K562 (cell line): ENCODE measurements around the gene GALNT17. TPM values are rescaled to one million over a fixed set of nuclear protein-coding genes. Genes with fewer than 3 reads are reported as not detected.

Source experiments
- ATAC-seq: fragments of 200-7000 bp; cut with Tn5 transposase; 3 replicates; pipeline ENCODE4 v1.9.1; 2020; ENCODE audit warnings: moderate library complexity
- BruUV-seq: library from RNA; stranded (reverse); fragments of 400-500 nt; replicated peaks from 2 replicates; lab custom pipeline; 2021; lab: Mats Ljungman, UMichigan
- CTCF ChIA-PET: fragments of 300-600 bp; formaldehyde crosslinking; extraction: SDS; loops from one replicate; lab custom pipeline; 2021; ENCODE audit warnings: low intra/inter-chr PET ratio; lab: Yijun Ruan, JAX
- POLR2A ChIA-PET: fragments of 300-600, 350-650 bp; sonication (Branson Sonifier 250); formaldehyde crosslinking; extraction: SDS; loops from one replicate; lab custom pipeline; 2021; ENCODE audit warnings: antibody characterized with exemption, inconsistent platforms; lab: Yijun Ruan, JAX
- DNase-seq, 4 experiments: peaks; one replicate each; pipeline versions ENCODE4 v3.0.0 to v3.0.0-alpha.2; 2011 to 2018; ENCODE audit warnings: low spot score in 3 of 4, mixed read lengths in 3 of 4; ENCODE audit errors: extremely low read depth in 1 of 4
- FAIRE-seq: peaks from 2 replicates; lab custom pipeline; 2011; peaks lifted over from hg19 to GRCh38; lab: Jason Lieb, UNC
- H2AFZ ChIP-seq: 2 replicates; pipeline ENCODE4 v1.6.0; 2011; ENCODE audit warnings: low read depth, low read length, control low read depth, inconsistent platforms
- H3K27ac ChIP-seq: fragments of 200-600 bp; 3 replicates; pipeline ENCODE4 v1.8.0; 2011; ENCODE audit warnings: low read depth, mild to moderate bottlenecking, control low read depth, inconsistent platforms, low read length, moderate library complexity, mixed read lengths; ENCODE audit errors: extremely low read depth
- H3K27me3 ChIP-seq, 2 experiments: fragments of 300-600 bp in 1 of 2; 2 replicates in 1 of 2; 3 replicates in 1 of 2; pipeline versions ENCODE4 v1.6.0 to v1.8.0; 2011; ENCODE audit warnings: inconsistent platforms in 2 of 2, low read length in 2 of 2, mild to moderate bottlenecking in 1 of 2, mixed read lengths in 1 of 2, moderate library complexity in 1 of 2; ENCODE audit not compliant: control insufficient read depth in 2 of 2, insufficient read depth in 2 of 2
- H3K36me3 ChIP-seq: fragments of 300-600 bp; 3 replicates; pipeline ENCODE4 v1.8.0; 2011; ENCODE audit warnings: mild to moderate bottlenecking, low read length, inconsistent platforms; ENCODE audit not compliant: control insufficient read depth, insufficient read depth
- H3K4me1 ChIP-seq, 2 experiments: fragments of 200-600 bp in 1 of 2; replicated peaks in 1 of 2; 2 replicates in 1 of 2; 3 replicates in 1 of 2; pipeline versions ENCODE4 v1.5.1 to v1.8.0; 2011; ENCODE audit warnings: inconsistent platforms in 2 of 2, low read length in 2 of 2, mild to moderate bottlenecking in 1 of 2, mixed read lengths in 1 of 2, moderate library complexity in 1 of 2; ENCODE audit not compliant: control insufficient read depth in 2 of 2, insufficient read depth in 2 of 2
- H3K4me2 ChIP-seq: 2 replicates; pipeline ENCODE4 v1.6.1; 2011; ENCODE audit warnings: low read length, control low read depth, inconsistent platforms, mixed read lengths; ENCODE audit not compliant: insufficient read depth
- H3K4me3 ChIP-seq: fragments of 200-600 bp; sonication (generic), shearing (Covaris generic); 2 replicates; pipeline ENCODE4 v1.5.1; 2016; ENCODE audit warnings: control low read depth, inconsistent platforms
- H3K79me2 ChIP-seq: fragments of 200-600 bp; 3 replicates; pipeline ENCODE4 v1.8.0; 2011; ENCODE audit warnings: low read length, inconsistent platforms; ENCODE audit not compliant: control insufficient read depth, insufficient read depth
- H3K9ac ChIP-seq, 2 experiments: 2 replicates each; pipeline versions ENCODE4 v1.6.0 to v1.6.1; 2011; ENCODE audit warnings: low read depth in 2 of 2, low read length in 2 of 2, control low read depth in 1 of 2, inconsistent platforms in 1 of 2, mild to moderate bottlenecking in 1 of 2, mixed read lengths in 1 of 2; ENCODE audit not compliant: insufficient read depth in 1 of 2
- H3K9me1 ChIP-seq: one replicate; pipeline ENCODE4 v1.6.0; 2011; ENCODE audit warnings: inconsistent platforms, mild to moderate bottlenecking, low read length, moderate library complexity; ENCODE audit not compliant: control insufficient read depth, insufficient read depth
- H3K9me3 ChIP-seq: replicated peaks from 2 replicates; pipeline ENCODE4 v1.5.1; 2011; ENCODE audit warnings: low read depth, low read length, inconsistent platforms; ENCODE audit not compliant: control insufficient read depth, insufficient read depth
- H4K20me1 ChIP-seq: replicated peaks from 2 replicates; pipeline ENCODE4 v1.6.1; 2011; ENCODE audit warnings: low read length, inconsistent platforms, mixed read lengths; ENCODE audit not compliant: control insufficient read depth, insufficient read depth
- ATF2 ChIP-seq: sonication (generic); formaldehyde crosslinking; IDR thresholded peaks from 2 replicates; pipeline ENCODE4 v1.8.1; 2022; ENCODE audit warnings: missing genetic modification reagents
- CREBBP ChIP-seq: IDR thresholded peaks from one replicate; pipeline ENCODE4 v1.6.1; 2012; ENCODE audit warnings: low read depth, mild to moderate bottlenecking, control low read depth, inconsistent platforms, low read length
- ERF ChIP-seq: fragments of 450-650 bp; formaldehyde crosslinking; IDR thresholded peaks from 2 replicates; pipeline ENCODE4 v1.4.0; 2020; ENCODE audit warnings: mild to moderate bottlenecking, mixed read lengths
- GABPB1 ChIP-seq: sonication (generic); formaldehyde crosslinking; IDR thresholded peaks from 2 replicates; pipeline ENCODE4 v1.8.0; 2022; ENCODE audit warnings: mild to moderate bottlenecking, missing genetic modification reagents
- GTF2E2 ChIP-seq: fragments of 200-800 bp; sonication (Bioruptor generic); IDR thresholded peaks from 2 replicates; pipeline ENCODE4 v1.6.1; 2016; ENCODE audit warnings: missing genetic modification characterization, missing compliant biosample characterization
- HIVEP1 ChIP-seq: fragments of 250-450 bp; sonication (Bioruptor Pico); IDR thresholded peaks from 2 replicates; pipeline ENCODE4 v1.4.0; 2020; ENCODE audit warnings: mild to moderate bottlenecking
- PHF20 ChIP-seq: fragments of 450-650 bp; IDR thresholded peaks from 2 replicates; pipeline ENCODE4 v1.6.1; 2018; ENCODE audit not compliant: partially characterized antibody
- RFX1 ChIP-seq: fragments of 450-650 bp; IDR thresholded peaks from 2 replicates; pipeline ENCODE4 v1.6.1; 2016; ENCODE audit warnings: mild to moderate bottlenecking, moderate library complexity
- SAFB ChIP-seq: fragments of 200-400 bp; formaldehyde crosslinking; IDR thresholded peaks from 2 replicates; pipeline ENCODE4 v1.6.1; 2017; ENCODE audit warnings: low read depth, low read length, borderline replicate concordance
- THAP12 ChIP-seq: fragments of 250-450 bp; sonication (Bioruptor Pico); IDR thresholded peaks from 2 replicates; pipeline ENCODE4 v1.9.0; 2021; ENCODE audit warnings: mild to moderate bottlenecking, inconsistent platforms
- TOE1 ChIP-seq, 2 experiments: fragments of 450-650 bp in 1 of 2; sonication (generic) in 1 of 2; formaldehyde crosslinking in 1 of 2; IDR thresholded peaks; 2 replicates each; pipeline versions ENCODE4 v1.7.1 to v1.8.0; 2016 to 2022; ENCODE audit warnings: borderline replicate concordance in 2 of 2, mild to moderate bottlenecking in 2 of 2, antibody characterized with exemption in 1 of 2, inconsistent platforms in 1 of 2, low read depth in 1 of 2, missing genetic modification reagents in 1 of 2, moderate library complexity in 1 of 2
- TRIM28 ChIP-seq: fragments of 450-650 bp; IDR thresholded peaks from 2 replicates; pipeline ENCODE4 v1.6.1; 2017
- ZNF253 ChIP-seq: fragments of 250-450 bp; sonication (Bioruptor Pico); conservative IDR thresholded peaks from 2 replicates; pipeline ENCODE4 v1.6.1; 2021; ENCODE audit warnings: mild to moderate bottlenecking
- ZNF668 ChIP-seq: fragments of 250-450 bp; sonication (Bioruptor Pico); IDR thresholded peaks from 2 replicates; pipeline ENCODE4 v1.8.0; 2022; ENCODE audit warnings: mild to moderate bottlenecking, inconsistent platforms
- ZNF696 ChIP-seq: fragments of 250-450 bp; sonication (Bioruptor Pico); conservative IDR thresholded peaks from 2 replicates; pipeline ENCODE4 v1.4.0; 2020; ENCODE audit warnings: mild to moderate bottlenecking, moderate library complexity
- WGBS: fragments of 100-300 bp; shearing (Covaris generic); methylation state at CpG from one replicate; pipeline ENCODE4 v1.1.6; 2016; ENCODE audit warnings: low coverage, mixed read lengths; ENCODE audit not compliant: insufficient coverage; ENCODE audit errors: missing lambda C conversion rate; 5-methylcytosine and 5-hydroxymethylcytosine counted together
- in situ Hi-C: fragments of 300-500 bp; cut with MboI; formaldehyde crosslinking; loops from 4 replicates; pipeline ENCODE4 v1.15.0; 2018; ENCODE audit warnings: inconsistent platforms, mixed read lengths
- intact Hi-C: fragments of 100-400 bp; cut with micrococcal nuclease; formaldehyde crosslinking; loops from 2 replicates; pipeline ENCODE4 v1.14.2; 2022
- polyA plus RNA-seq, 8 experiments: library from polyadenylated mRNA; depleted of rRNA in 4 of 8; stranded (reverse) in 5 of 8; unstranded in 3 of 8; fragments of >200 nt; fragmentation: Nextera tagmentation in 2 of 8; fragmentation: Illumina TruSeq in 1 of 8; extraction: Ambion mirVana in 2 of 8; extraction: Trizol in 1 of 8; gene quantifications; 2 replicates each; pipeline versions ENCODE4 v1.2.1 to v1.2.3, GENCODE V29; 2011 to 2014; ENCODE audit warnings: inconsistent platforms in 1 of 8, missing spikeins in 1 of 8
- total RNA-seq, 7 experiments: library from RNA; depleted of rRNA in 6 of 7; stranded (reverse); fragments of >200 nt in 6 of 7; fragmentation: Illumina TruSeq in 2 of 7; extraction: Trizol in 2 of 7; gene quantifications; 2 replicates each; pipeline versions ENCODE4 v1.2.1 to v1.2.3, GENCODE V29; 2011 to 2021; ENCODE audit warnings: low replicate concordance in 1 of 7
- TF ChIP-seq, protein P1 (sequence below): IDR thresholded peaks from 2 replicates; pipeline ENCODE4 v1.6.1; 2011; ENCODE audit not compliant: insufficient read length; ENCODE audit errors: extremely low read depth
- TF ChIP-seq, protein P2 (sequence below), 2 experiments: IDR thresholded peaks; 2 replicates each; pipeline ENCODE4 v1.6.1; 2011; ENCODE audit warnings: borderline replicate concordance in 1 of 2, control low read depth in 1 of 2, low read depth in 1 of 2, low read length in 1 of 2, mild to moderate bottlenecking in 1 of 2, mixed read lengths in 1 of 2, moderate library complexity in 1 of 2; ENCODE audit not compliant: insufficient read depth in 1 of 2, insufficient read length in 1 of 2, poor library complexity in 1 of 2, severe bottlenecking in 1 of 2; ENCODE audit errors: extremely low read depth in 1 of 2

The GALNT17 gene
- total and polyA plus RNA-seq, 9 of the 15 experiments (the other 6 are each of a cell fraction or from before 2014, with no cell fraction given) = not detected

GRCh38 chr7:71325151-71325550, 193.2 kb downstream of the GALNT17 start:
- no peaks in the 10 kb centered on the region; a peak in 1 of 5 replicates for H3K27me3 ChIP-seq
- H3K9ac ChIP-seq = no peak overlapping the region
- no peaks in the 10 kb centered on the region for H3K9me1 ChIP-seq
- H3K79me2 ChIP-seq = no peaks in the 10 kb centered on the region
- no peak overlapping the region for H3K27ac ChIP-seq
- H3K4me2 ChIP-seq = no peak overlapping the region
- no peak overlapping the region for H3K4me3 ChIP-seq
- no peak for ATAC-seq
- no peaks in the 10 kb centered on the region for H3K36me3 ChIP-seq
- no peaks in the 10 kb centered on the region for H3K4me1 ChIP-seq
- H4K20me1 ChIP-seq = no peaks in the 10 kb centered on the region
- intact Hi-C loops (no loop called here), in situ Hi-C loops (no loop called here)
- ChIA-PET CTCF (no interaction called here), POLR2A (no interaction called here)
- WGBS = 1% methylated on average over 5 of the region's 5 CpGs
- no peak for DNase-seq
- BruUV-seq = no TSS peak
- FAIRE-seq = no peak
- H3K9me3 ChIP-seq = no peaks in the 10 kb centered on the region
- H2AFZ ChIP-seq = no peak overlapping the region
- no peak for TF ChIP-seq TOE1 (IDR thresholded peaks at IDR 0.05; ENCODE audit: borderline replicate concordance)
- TF ChIP-seq TOE1 (CRISPR knock-in tag; IDR thresholded peaks at IDR 0.05; ENCODE audit: borderline replicate concordance, low read depth) = no peak
- TF ChIP-seq CREBBP = no peak
- no peak for TF ChIP-seq ATF2 (CRISPR knock-in tag)
- no peak for TF ChIP-seq ZNF253 (CRISPR knock-in tag)
- TF ChIP-seq, protein P1, sequence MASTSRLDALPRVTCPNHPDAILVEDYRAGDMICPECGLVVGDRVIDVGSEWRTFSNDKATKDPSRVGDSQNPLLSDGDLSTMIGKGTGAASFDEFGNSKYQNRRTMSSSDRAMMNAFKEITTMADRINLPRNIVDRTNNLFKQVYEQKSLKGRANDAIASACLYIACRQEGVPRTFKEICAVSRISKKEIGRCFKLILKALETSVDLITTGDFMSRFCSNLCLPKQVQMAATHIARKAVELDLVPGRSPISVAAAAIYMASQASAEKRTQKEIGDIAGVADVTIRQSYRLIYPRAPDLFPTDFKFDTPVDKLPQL = no peak
- no peak for TF ChIP-seq HIVEP1
- TF ChIP-seq RFX1 = no peak
- TF ChIP-seq ZNF668 (CRISPR knock-in tag) = no peak
- no peak for TF ChIP-seq GABPB1 (CRISPR knock-in tag)
- TF ChIP-seq THAP12 (CRISPR knock-in tag) = no peak
- TF ChIP-seq SAFB = no peak
- no peak for TF ChIP-seq GTF2E2 (tag)
- TF ChIP-seq ERF (CRISPR knock-in tag) = no peak
- TF ChIP-seq PHF20 = no peak
- no peak for TF ChIP-seq TRIM28
- TF ChIP-seq, protein P2, sequence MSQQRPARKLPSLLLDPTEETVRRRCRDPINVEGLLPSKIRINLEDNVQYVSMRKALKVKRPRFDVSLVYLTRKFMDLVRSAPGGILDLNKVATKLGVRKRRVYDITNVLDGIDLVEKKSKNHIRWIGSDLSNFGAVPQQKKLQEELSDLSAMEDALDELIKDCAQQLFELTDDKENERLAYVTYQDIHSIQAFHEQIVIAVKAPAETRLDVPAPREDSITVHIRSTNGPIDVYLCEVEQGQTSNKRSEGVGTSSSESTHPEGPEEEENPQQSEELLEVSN (IDR thresholded peaks at IDR 0.05; ENCODE audit: borderline replicate concordance in 1 of 2, extremely low read depth in 1 of 2, insufficient read depth in 1 of 2, insufficient read length in 1 of 2, low read depth in 1 of 2, low read length in 1 of 2, poor library complexity in 1 of 2, severe bottlenecking in 1 of 2) = no peak
- no peak for TF ChIP-seq ZNF696 (CRISPR knock-in tag)
